HG02938 (cell line): ENCODE measurements around the gene DNAJA3.

Experiments used
- ATAC-seq: cut with Tn5 transposase; IDR thresholded peaks from one replicate; pipeline ENCODE4 v1.9.1; 2021; ENCODE audit warnings: mild to moderate bottlenecking, moderate library complexity; ENCODE audit not compliant: unreplicated experiment

DNAJA3 gene

DNA sequence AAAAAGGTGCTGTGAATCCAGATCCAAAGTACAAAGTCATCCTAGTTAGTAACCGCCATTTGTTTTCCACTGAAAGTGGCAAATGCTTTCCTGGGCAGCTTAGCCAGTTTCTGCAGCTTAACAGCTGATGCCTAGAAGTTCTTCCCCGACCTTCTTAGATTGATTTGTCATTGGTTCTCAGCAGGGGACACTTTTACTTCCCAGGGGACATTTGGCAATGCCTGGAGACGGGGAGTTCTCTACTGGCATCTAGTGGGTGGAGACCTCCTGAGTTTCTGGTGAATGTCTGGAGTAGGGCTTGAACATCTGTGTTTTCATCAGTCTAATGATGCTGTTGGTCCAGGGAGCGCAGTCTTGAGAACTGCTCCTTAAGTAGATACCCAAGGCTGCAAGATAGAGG lies 7.6 kb downstream of the DNAJA3 start:
- ATAC-seq, result no peak

- ATAC-seq, result no peak
Observed at GRCh38 chr16:4433914-4434787, 8.5 kb downstream of the DNAJA3 start.

GRCh38 chr16:4435337-4436067 lies 9.8 kb downstream of the DNAJA3 start:
- no peak for ATAC-seq

- ATAC-seq, result no peak
Observed at GRCh38 chr16:4437366-4437765, 11.7 kb downstream of the DNAJA3 start.

GRCh38 chr16:4442371-4442770 lies 16.7 kb downstream of the DNAJA3 start:
- ATAC-seq, result no peak

DNA sequence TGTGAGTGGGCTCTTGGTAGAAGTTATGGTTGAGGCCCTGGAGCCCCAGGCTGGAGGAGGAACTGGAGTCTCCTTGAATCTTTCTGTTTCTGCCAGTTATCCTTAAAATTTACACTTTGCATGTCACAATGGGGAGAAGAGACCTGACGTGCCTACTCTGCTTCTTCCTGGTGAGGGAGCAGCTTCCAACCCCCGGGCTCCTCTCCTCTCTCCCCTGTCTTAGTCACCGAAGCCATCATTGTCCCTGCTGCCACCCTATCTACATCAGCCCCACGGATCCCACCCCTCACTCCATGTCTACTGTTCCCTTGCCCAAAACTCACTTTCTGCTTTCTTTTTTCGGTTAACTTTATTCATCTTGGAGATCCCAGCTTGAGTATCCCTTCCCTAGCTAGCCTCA lies 17.6 kb downstream of the DNAJA3 start:
- no peak for ATAC-seq

GRCh38 chr16:4443986-4444385 lies 18.3 kb downstream of the DNAJA3 start:
- no peak for ATAC-seq

- ATAC-seq, result no peak
Observed at GRCh38 chr16:4450430-4450829, 24.8 kb downstream of the DNAJA3 start.

DNA sequence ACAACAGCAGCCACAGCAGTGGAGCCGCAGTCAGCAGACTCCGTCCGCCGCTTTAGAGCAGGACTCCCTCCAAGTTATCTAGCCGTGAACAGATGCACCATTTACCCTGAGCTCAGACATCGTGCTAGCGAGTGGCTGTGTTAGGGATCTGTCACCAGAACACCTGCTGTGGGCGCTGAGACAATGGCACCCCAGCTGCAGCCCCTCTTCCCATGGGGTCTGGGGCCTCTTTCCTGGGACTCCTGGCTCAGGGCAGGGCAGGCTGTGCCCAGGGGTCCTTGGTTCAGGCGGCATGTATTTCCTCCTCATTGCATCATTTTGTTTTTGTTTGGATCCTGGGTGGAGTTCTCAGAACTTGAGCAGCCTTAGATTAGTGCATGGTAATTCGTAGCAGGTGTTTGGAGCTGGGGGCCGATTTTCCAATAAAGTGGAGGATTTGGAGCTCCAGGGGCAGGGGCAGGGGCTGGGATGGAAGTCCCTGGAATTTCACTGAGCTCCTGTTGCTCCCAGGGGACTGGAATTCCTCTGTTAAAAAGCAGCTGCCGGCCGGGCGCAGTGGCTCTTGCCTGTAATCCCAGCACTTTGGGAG lies 25.4 kb downstream of the DNAJA3 start:
- ATAC-seq, result no peak

GRCh38 chr16:4452674-4453073 lies 27.0 kb downstream of the DNAJA3 start:
- no peak for ATAC-seq

GRCh38 chr16:4454623-4455022 lies 29.0 kb downstream of the DNAJA3 start:
- no peak for ATAC-seq

DNA sequence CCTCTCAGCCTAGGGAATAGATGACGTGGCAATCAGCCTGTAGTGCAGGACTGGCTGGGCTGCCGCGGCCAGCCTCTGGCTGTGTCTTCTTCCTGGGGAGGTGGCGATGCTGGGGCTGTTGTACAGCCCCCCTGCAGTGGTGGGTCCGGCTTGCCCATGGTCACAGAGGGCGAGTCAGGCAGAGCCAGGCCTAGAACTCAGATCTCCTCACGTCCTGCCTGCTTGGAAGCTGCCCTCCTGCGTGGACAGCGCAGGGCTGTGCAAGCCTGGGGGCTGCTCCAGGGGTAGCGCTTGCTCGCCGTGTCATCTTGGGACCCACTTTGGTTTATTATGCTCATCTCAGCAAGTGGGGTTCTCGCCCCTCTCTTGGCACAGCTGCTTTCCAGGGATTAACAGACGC lies 29.4 kb downstream of the DNAJA3 start:
- no peak for ATAC-seq

GRCh38 chr16:4455951-4456350 lies 30.3 kb downstream of the DNAJA3 start:
- no peak for ATAC-seq

- no peak for ATAC-seq
Observed at GRCh38 chr16:4460936-4461249, 35.2 kb downstream of the DNAJA3 start.

GRCh38 chr16:4461250-4462085 lies 35.8 kb downstream of the DNAJA3 start:
- no peak for ATAC-seq

DNA sequence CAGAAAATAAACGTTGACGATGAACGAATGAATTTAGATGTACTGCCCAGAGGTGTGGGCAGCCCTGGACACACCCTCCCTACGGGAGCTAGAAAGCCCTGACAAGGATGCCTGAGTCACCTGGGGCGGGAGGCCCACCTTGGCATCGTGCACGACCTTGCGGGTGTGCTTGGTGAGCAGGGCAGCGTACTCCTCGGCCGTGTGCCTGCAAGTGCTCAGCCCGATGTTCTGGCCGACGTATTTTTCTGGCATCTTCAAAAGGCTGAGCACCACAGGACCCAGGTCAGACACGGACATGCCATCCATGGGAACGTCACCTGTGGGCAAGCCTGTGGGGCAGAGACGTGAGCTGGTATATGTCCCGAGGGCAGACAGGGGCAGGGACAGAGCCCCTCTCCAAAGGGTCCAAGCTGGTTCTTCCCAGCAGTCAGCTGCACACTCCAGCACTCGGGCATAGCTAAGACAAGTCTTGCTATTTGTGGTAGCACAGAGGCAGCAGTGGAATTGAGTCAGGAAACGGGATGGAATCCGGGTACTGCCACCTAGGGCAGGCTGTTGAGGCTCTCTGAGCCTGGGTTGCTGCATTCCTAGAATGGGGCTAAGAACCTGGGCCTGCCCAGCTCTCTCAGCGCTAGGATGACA lies 38.0 kb downstream of the DNAJA3 start:
- no peak for ATAC-seq

- ATAC-seq, result no peak
Observed at GRCh38 chr16:4465977-4466779, 40.5 kb downstream of the DNAJA3 start.

DNA sequence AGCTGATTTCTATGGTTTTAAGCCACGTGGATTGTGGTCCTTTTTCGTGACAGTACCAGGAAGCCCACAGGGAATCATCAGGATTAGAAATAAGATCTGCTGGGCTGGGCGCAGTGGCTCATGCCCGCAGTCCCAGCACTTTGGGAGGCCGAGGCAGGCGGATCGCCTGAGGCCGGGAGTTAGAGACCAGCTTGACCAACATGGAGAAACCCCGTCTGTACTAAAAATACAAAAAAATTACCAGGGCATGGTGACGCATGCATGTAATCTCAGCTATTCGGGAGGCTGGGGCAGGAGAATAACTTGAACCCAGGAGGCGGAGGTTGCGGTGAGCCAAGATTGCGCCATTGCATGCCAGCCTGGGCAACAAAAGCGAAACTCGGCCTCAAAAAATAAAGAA lies 42.2 kb downstream of the DNAJA3 start:
- no peak for ATAC-seq

DNA sequence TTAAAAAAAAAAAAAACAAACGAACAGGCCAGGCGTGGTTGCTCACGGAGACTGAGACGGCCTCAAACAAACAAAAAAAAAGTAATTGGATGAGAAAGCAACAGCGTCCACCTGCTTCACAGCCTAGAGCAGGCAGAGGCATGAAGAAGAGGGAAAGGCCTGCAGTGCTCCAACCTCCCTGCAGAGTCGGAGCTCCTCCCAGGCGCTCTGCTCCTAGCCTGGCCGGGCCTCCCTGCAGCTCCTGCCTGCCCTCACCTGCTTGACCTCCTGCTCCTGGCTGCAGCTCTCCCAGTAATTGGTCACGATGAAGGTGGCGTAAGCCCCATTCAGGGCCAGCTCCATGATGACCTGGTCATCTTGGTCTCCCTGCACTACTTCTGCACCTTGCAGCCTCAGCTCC lies 43.3 kb downstream of the DNAJA3 start:
- no peak for ATAC-seq

DNA sequence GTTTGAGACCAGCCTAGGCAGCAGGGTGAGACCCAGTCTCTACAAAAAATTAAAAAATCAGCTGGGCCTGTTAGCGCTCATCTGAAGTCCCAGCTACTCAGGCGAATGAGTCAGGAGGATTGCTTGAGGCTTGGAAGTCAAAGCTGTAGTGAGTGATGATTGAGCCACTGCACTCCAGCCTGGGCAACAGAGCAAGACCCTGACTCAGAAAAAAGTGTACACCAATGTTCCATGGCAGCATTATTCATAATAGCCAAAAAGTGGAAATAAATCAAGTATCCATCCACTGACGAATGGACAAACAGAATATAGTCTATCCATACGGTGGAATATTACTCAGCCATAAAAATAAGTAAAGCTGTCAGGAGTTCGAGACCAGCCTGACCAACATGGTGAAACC lies 46.2 kb downstream of the DNAJA3 start:
- no peak for ATAC-seq
